VCaP (cell line): ENCODE measurements around the gene DNAJC28.
A peak's percentile ranks its signal among the peaks of the same experiment; 100 is the strongest.

Experiments used
- H3K27ac ChIP-seq: fragments of 450-650 bp; 2 replicates; pipeline ENCODE4 v1.5.1; 2017
- CTCF ChIP-seq: fragments of 450-650 bp; conservative IDR thresholded peaks from 2 replicates; pipeline ENCODE4 v1.5.1; 2017; ENCODE audit warnings: mild to moderate bottlenecking, moderate library complexity

DNAJC28 gene

GRCh38 chr21:33481314-33481943 is 10.1 kb downstream of the DNAJC28 start:
- TF ChIP-seq CTCF = no peak
- no peak overlapping the region; the same call in 1 of the 2 replicates for H3K27ac ChIP-seq

- TF ChIP-seq CTCF = no peak; the same call in 1 of the 2 replicates
- H3K27ac ChIP-seq = peak overlapping the region; percentile 92
Observed at GRCh38 chr21:33480481-33481103, 10.9 kb downstream of the DNAJC28 start.

GRCh38 chr21:33479679-33480480 is 11.6 kb downstream of the DNAJC28 start, which contains the start of gene TMEM50B:
TSS of gene TMEM50B (minus strand) at chr21:33479974. CDS start at chr21:33468885, 11,089 bp downstream.
- H3K27ac ChIP-seq = peak within 1 kb of the TSS; percentile 92
- TF ChIP-seq CTCF = peak; percentile 87

GRCh38 chr21:33478935-33479678 is 12.4 kb downstream of the DNAJC28 start:
- TF ChIP-seq CTCF = no peak
- H3K27ac ChIP-seq = peak overlapping the region; percentile 92

- H3K27ac ChIP-seq = peak overlapping the region; percentile 92
- TF ChIP-seq CTCF = no peak
Observed at GRCh38 chr21:33478182-33478581, 13.3 kb downstream of the DNAJC28 start.

- no peak for TF ChIP-seq CTCF
- 0 out of 2 replicates have a peak overlapping the region, but pooled peaks have one; percentile 92 for H3K27ac ChIP-seq
Observed at GRCh38 chr21:33477066-33477465, 14.4 kb downstream of the DNAJC28 start.

- H3K27ac ChIP-seq = no peak overlapping the region
- TF ChIP-seq CTCF = no peak
Observed at GRCh38 chr21:33473344-33473743, 18.2 kb downstream of the DNAJC28 start.
